ENCODE data around the gene HNRNPC. TPM values are rescaled to one million over a fixed set of nuclear protein-coding genes. Genes with fewer than 3 reads are reported as not detected.
A peak's percentile ranks its signal among the peaks of the same experiment; 100 is the strongest.

The HNRNPC gene
- total and polyA plus RNA-seq, 9 of the 15 experiments (the other 6 are each of a cell fraction or from before 2014, with no cell fraction given), result 679 to 1,557 (median 1,191) TPM

DNA sequence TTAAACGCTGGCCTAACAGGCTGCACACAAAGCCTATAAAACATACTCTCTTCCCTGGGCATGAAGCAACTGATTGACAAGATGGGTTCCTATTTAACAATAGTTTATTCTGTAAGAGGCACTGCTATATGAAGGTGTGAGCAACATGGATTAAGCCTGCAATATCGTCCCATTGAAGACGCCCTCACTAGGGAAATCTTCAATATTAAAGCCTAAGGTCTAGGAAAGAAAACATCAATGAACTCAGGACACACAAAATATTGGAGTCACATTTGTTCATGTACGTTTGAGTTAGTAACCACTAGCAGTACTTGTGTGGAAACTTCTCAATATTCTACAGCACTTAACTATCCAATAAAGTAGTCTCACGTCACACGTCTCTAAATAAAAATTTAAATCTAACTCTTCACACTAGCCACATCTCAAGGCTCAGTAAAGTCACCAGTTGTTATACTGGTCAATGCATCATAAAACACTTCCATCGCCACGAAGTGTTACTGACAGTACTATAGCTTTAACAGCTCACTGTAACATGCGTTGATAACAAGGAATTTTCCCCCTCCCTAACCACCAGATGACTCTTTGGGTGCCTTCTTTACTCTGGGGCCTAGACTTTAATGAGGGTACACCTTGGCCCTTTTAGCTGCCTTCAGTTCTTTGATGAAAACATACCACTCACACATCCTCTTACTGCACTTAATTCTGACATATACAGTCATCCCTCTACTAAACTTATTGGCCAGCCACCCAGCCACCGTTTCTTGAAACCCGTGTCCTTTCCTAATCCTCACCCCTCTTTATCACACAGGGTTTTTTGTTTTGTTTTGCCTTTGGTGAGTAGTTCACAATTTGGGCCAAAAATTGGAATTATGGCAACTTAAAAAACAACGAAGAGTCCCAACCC lies 63.3 kb downstream of the HNRNPC start:
- whole genome bisulfite sequencing (ENCODE audit: insufficient coverage, low coverage, missing lambda C conversion rate), result 72% methylated on average over 12 of the region's 12 CpGs
- in situ Hi-C loops (cut with MboI) (no loop called here), intact Hi-C loops (cut with micrococcal nuclease) (no loop called here)
- peak; percentile 38 for ATAC-seq
- no peaks in the 10 kb centered on the region for H3K9me1 ChIP-seq (ENCODE audit: control insufficient read depth, insufficient read depth, low read length)
- no peaks in the 10 kb centered on the region for H3K27me3 ChIP-seq (ENCODE audit: control insufficient read depth in 2 of 2, insufficient read depth in 2 of 2, low read length in 2 of 2)
- ChIA-PET CTCF (ENCODE audit: low intra/inter-chr PET ratio) (no interaction called here), POLR2A (interaction anchor here (1.3 kb wide), 1 partner anchor 9 kb away, joined by 4 read pairs; no protein-coding TSS in a partner anchor)
- no peaks in the 10 kb centered on the region; the same call in 2 of the 3 replicates for H3K79me2 ChIP-seq (ENCODE audit: control insufficient read depth, insufficient read depth, low read length)
- no peak for FAIRE-seq
- no peak overlapping the region for H3K27ac ChIP-seq (ENCODE audit: extremely low read depth, low read depth, low read length)
- no peaks in the 10 kb centered on the region for H3K4me1 ChIP-seq (replicated peaks in 1 of 2; ENCODE audit: control insufficient read depth in 2 of 2, insufficient read depth in 2 of 2, low read length in 2 of 2)
- no peak overlapping the region for H3K4me2 ChIP-seq (ENCODE audit: insufficient read depth, low read length)
- BruUV-seq (replicated peaks), result no TSS peak
- DNase-seq (ENCODE audit: extremely low read depth in 1 of 4, low spot score in 3 of 4), result no peak
- 0 out of 2 replicates have a peak, but pooled peaks have one; percentile 51 for TF ChIP-seq POLR2AphosphoS2 (IDR thresholded peaks at IDR 0.05; ENCODE audit: low read length)
- TF ChIP-seq PML (IDR thresholded peaks at IDR 0.05; ENCODE audit: low read length), result peak; percentile 19; the same call in 1 of the 2 replicates
- TF ChIP-seq NR1H2 (CRISPR knock-in tag; IDR thresholded peaks at IDR 0.05), result no peak
- TF ChIP-seq POLR2A (conservative IDR thresholded peaks at IDR 0.05), result peak; percentile 49; the same call in 1 of the 2 replicates
- peak; percentile 65; the same call in 1 of the 2 replicates for TF ChIP-seq POLR2AphosphoS5 (IDR thresholded peaks at IDR 0.05; ENCODE audit: control insufficient read depth, insufficient read depth, low read depth, low read length)
- TF ChIP-seq POLR2G (IDR thresholded peaks at IDR 0.05; ENCODE audit: low read depth, low read length), result peak; percentile 43; the same call in 1 of the 2 replicates
- TF ChIP-seq BRF1 (IDR thresholded peaks at IDR 0.05; ENCODE audit: borderline replicate concordance, extremely low read depth, insufficient read length), result no peak
- 0 out of 2 replicates have a peak, but pooled peaks have one; percentile 16 for TF ChIP-seq ZBTB17 (CRISPR knock-in tag; IDR thresholded peaks at IDR 0.05)
- no peak for TF ChIP-seq FOXO4 (CRISPR knock-in tag; IDR thresholded peaks at IDR 0.05)
- TF ChIP-seq TEAD1 (CRISPR knock-in tag; IDR thresholded peaks at IDR 0.05), result 0 out of 4 replicates have a peak, but pooled peaks of 1 of the 2 experiments have one; percentile 23
- no peak for TF ChIP-seq RHOXF2B (CRISPR knock-in tag; conservative IDR thresholded peaks at IDR 0.05)
- TF ChIP-seq CCNT2 (IDR thresholded peaks at IDR 0.05; ENCODE audit: borderline replicate concordance, extremely low read depth, insufficient read length, low read depth, low read length), result no peak
- TF ChIP-seq ZNF75A (CRISPR knock-in tag; IDR thresholded peaks at IDR 0.05), result no peak
- peak; percentile 63 for TF ChIP-seq SUPT5H (IDR thresholded peaks at IDR 0.05)
- peak; percentile 57 for TF ChIP-seq POLR2B (IDR thresholded peaks at IDR 0.05; ENCODE audit: low read depth, partially characterized antibody)
- H3K9me3 ChIP-seq (replicated peaks; ENCODE audit: control insufficient read depth, insufficient read depth, low read depth, low read length), result no peaks in the 10 kb centered on the region
- no peak overlapping the region for H3K4me3 ChIP-seq
- H3K36me3 ChIP-seq (ENCODE audit: control insufficient read depth, insufficient read depth, low read length), result peaks cover 55% of the 10 kb centered on the region
- no peak overlapping the region for H2AFZ ChIP-seq (ENCODE audit: low read depth, low read length)
- H3K9ac ChIP-seq (ENCODE audit: insufficient read depth in 1 of 2, low read depth in 2 of 2, low read length in 2 of 2), result no peak overlapping the region
- H4K20me1 ChIP-seq (replicated peaks; ENCODE audit: control insufficient read depth, insufficient read depth, low read length), result no peaks in the 10 kb centered on the region; the same call in 1 of the 2 replicates
